ENCODE results near the gene SLC11A2. TPM values are rescaled to one million over a fixed set of nuclear protein-coding genes. Genes with fewer than 3 reads are reported as not detected.

Gene SLC11A2
- total and polyA plus RNA-seq, 2 of the 13 experiments (the other 11 are each of a cell fraction or from before 2014, with no cell fraction given), result 71.7 to 77.0 TPM

- TF ChIP-seq IRF2 (CRISPR knock-in tag; IDR thresholded peaks at IDR 0.05) (peak; percentile 46; the same call in 1 of the 2 replicates), PITX1 (CRISPR knock-in tag; IDR thresholded peaks at IDR 0.05) (peak; percentile 81), ESRRA (CRISPR knock-in tag; IDR thresholded peaks at IDR 0.05; ENCODE audit: low read depth) (no peak), ARID5B (CRISPR knock-in tag; IDR thresholded peaks at IDR 0.05) (peak; percentile 91), NR2C2 (CRISPR knock-in tag; IDR thresholded peaks at IDR 0.05; ENCODE audit: borderline replicate concordance) (peak; percentile 42; the same call in 1 of the 2 replicates), PRPF4 (IDR thresholded peaks at IDR 0.05; ENCODE audit: low read depth, low read length, poor library complexity, severe bottlenecking) (no peak), CREB1 (IDR thresholded peaks at IDR 0.05) (no peak), CREB1 (CRISPR knock-in tag; IDR thresholded peaks at IDR 0.05) (peak; percentile 69; the same call in 1 of the 2 replicates), IKZF4 (CRISPR knock-in tag; IDR thresholded peaks at IDR 0.05; ENCODE audit: borderline replicate concordance, low read depth, not compliant biosample characterization) (no peak), NCOA2 (CRISPR knock-in tag; IDR thresholded peaks at IDR 0.05) (peak; percentile 83), GLMP (CRISPR knock-in tag; IDR thresholded peaks at IDR 0.05; ENCODE audit: borderline replicate concordance) (no peak), BCL3 (CRISPR knock-in tag; IDR thresholded peaks at IDR 0.05) (no peak), ARNT (IDR thresholded peaks at IDR 0.05) (no peak), KDM5B (CRISPR knock-in tag; IDR thresholded peaks at IDR 0.05; ENCODE audit: borderline replicate concordance) (no peak), RXRB (CRISPR knock-in tag; IDR thresholded peaks at IDR 0.05; ENCODE audit: borderline replicate concordance) (peak; percentile 58), ZNF432 (CRISPR knock-in tag; IDR thresholded peaks at IDR 0.05; ENCODE audit: borderline replicate concordance) (no peak), ZFP90 (CRISPR knock-in tag; IDR thresholded peaks at IDR 0.05; ENCODE audit: borderline replicate concordance) (no peak), EP300 (IDR thresholded peaks at IDR 0.05; ENCODE audit: low read depth in 2 of 2, low read length in 2 of 2) (peak; percentile 75 to 86), EP300 (CRISPR knock-in tag; IDR thresholded peaks at IDR 0.05; ENCODE audit: borderline replicate concordance) (peak; percentile 59; the same call in 1 of the 2 replicates), GATAD2A (CRISPR knock-in tag; IDR thresholded peaks at IDR 0.05) (peak; percentile 95), ZGPAT (CRISPR knock-in tag; IDR thresholded peaks at IDR 0.05) (peak; percentile 53; the same call in 1 of the 2 replicates), POLR2AphosphoS5 (IDR thresholded peaks at IDR 0.05; ENCODE audit: low read depth, low read length) (peak; percentile 58), SRF (IDR thresholded peaks at IDR 0.05; ENCODE audit: low read depth, low read length) (no peak)
Observed at GRCh38 chr12:50932787-50933280, 93.3 kb downstream of the SLC11A2 start (continued).

Measured in HepG2 (cell line).